ENCODE results near the gene ADAM30.

ADAM30 gene

DNA sequence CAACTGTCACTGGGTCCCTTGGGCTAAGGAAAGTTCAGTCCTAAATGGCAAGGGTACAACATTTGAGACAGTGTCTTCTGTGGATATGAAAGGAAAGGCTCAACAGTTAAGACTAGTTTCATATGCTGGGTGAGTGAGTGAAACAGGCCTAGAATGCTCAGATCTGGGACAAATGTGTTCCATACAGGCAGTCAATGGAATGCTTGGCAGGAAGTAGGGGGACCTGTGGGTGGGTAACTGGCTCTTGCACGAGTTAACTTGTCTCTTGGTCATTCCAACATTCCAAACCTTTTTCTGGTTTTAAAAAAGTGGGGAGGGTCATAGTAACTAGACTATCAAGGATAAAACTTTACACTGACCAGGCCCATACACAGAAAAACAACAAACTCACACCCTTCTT, 17.8 kb upstream of the ADAM30 start:
- DNase-seq, result no peak
- H3K4ac ChIP-seq (ENCODE audit: low read depth, low read length), result no peak overlapping the region
- H2BK5ac ChIP-seq (ENCODE audit: low read length), result no peak overlapping the region
- no peak overlapping the region for H3K56ac ChIP-seq (ENCODE audit: low read length)
- H4K8ac ChIP-seq (ENCODE audit: low read depth, low read length), result no peak overlapping the region
- no CpG with 5 or more reads among the region's 1 CpG for WGBS (ENCODE audit: extremely low coverage, insufficient coverage, low lambda C conversion rate)
- no peak overlapping the region for H2BK15ac ChIP-seq (replicated peaks; ENCODE audit: low read depth)
- H2AK5ac ChIP-seq (ENCODE audit: low read length), result no peak overlapping the region
- no peaks in the 10 kb centered on the region for H3K79me1 ChIP-seq (ENCODE audit: low read length)
- no peaks in the 10 kb centered on the region for H3K79me2 ChIP-seq (ENCODE audit: control insufficient read depth, insufficient read depth, low read length)
- H3K9ac ChIP-seq (ENCODE audit: low read length), result no peak overlapping the region
- H3K18ac ChIP-seq (ENCODE audit: low read length), result no peak overlapping the region
- peaks cover 5% of the 10 kb centered on the region for H3K36me3 ChIP-seq (ENCODE audit: control insufficient read depth, insufficient read depth, low read length)
- no peak overlapping the region for H3K23ac ChIP-seq (ENCODE audit: low read length)
- no peak overlapping the region for H4K5ac ChIP-seq (ENCODE audit: low read length)
- no peaks in the 10 kb centered on the region for H3K27me3 ChIP-seq (ENCODE audit: insufficient read depth, low read length, poor library complexity)
- peaks cover 2% of the 10 kb centered on the region for H3K4me1 ChIP-seq (ENCODE audit: control insufficient read depth, low read depth, low read length)
- H3K4me3 ChIP-seq (ENCODE audit: low read length), result no peak overlapping the region
- H3K4me2 ChIP-seq (ENCODE audit: low read length), result no peak overlapping the region
- no peak overlapping the region for H3K27ac ChIP-seq (ENCODE audit: low read depth, low read length)
- H2BK120ac ChIP-seq (ENCODE audit: low read depth, low read length), result no peak overlapping the region

DNA sequence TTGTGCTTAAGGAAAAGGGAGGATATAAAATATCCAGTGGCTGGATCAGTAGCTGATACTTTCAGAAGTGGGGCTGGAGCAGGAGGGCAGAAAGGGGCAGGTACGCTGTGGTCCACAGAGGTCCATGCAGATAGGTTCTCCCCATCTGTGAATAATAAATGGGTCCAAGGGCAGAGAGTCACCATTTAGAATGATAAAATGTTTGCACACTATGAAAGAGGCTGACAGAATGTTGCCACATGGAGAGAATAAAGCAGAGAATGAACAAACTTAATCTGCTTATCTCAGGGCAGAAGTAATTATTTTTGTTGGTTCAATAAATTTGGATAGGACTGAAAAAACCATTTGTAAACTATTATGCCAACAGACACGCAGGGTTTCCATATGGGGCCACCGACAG, 16.6 kb upstream of the ADAM30 start:
- H3K4me2 ChIP-seq (ENCODE audit: low read length), result no peak overlapping the region
- no peak overlapping the region for H2BK15ac ChIP-seq (replicated peaks; ENCODE audit: low read depth)
- no peak overlapping the region for H3K18ac ChIP-seq (ENCODE audit: low read length)
- no peaks in the 10 kb centered on the region for H3K27me3 ChIP-seq (ENCODE audit: insufficient read depth, low read length, poor library complexity)
- DNase-seq, result no peak
- no peak overlapping the region for H3K23ac ChIP-seq (ENCODE audit: low read length)
- no peak overlapping the region for H3K4me3 ChIP-seq (ENCODE audit: low read length)
- no peak overlapping the region for H3K4ac ChIP-seq (ENCODE audit: low read depth, low read length)
- WGBS (ENCODE audit: extremely low coverage, insufficient coverage, low lambda C conversion rate), result no CpG with 5 or more reads among the region's 3 CpGs
- no peak overlapping the region for H2BK120ac ChIP-seq (ENCODE audit: low read depth, low read length)
- no peak overlapping the region for H3K9ac ChIP-seq (ENCODE audit: low read length)
- no peak overlapping the region for H4K8ac ChIP-seq (ENCODE audit: low read depth, low read length)
- no peak overlapping the region for H3K27ac ChIP-seq (ENCODE audit: low read depth, low read length)
- no peaks in the 10 kb centered on the region for H3K79me1 ChIP-seq (ENCODE audit: low read length)
- H4K5ac ChIP-seq (ENCODE audit: low read length), result no peak overlapping the region
- peaks cover 5% of the 10 kb centered on the region for H3K36me3 ChIP-seq (ENCODE audit: control insufficient read depth, insufficient read depth, low read length)
- H3K56ac ChIP-seq (ENCODE audit: low read length), result no peak overlapping the region
- H3K79me2 ChIP-seq (ENCODE audit: control insufficient read depth, insufficient read depth, low read length), result no peaks in the 10 kb centered on the region
- no peak overlapping the region for H2BK5ac ChIP-seq (ENCODE audit: low read length)
- peaks cover 2% of the 10 kb centered on the region for H3K4me1 ChIP-seq (ENCODE audit: control insufficient read depth, low read depth, low read length)
- no peak overlapping the region for H2AK5ac ChIP-seq (ENCODE audit: low read length)

DNA sequence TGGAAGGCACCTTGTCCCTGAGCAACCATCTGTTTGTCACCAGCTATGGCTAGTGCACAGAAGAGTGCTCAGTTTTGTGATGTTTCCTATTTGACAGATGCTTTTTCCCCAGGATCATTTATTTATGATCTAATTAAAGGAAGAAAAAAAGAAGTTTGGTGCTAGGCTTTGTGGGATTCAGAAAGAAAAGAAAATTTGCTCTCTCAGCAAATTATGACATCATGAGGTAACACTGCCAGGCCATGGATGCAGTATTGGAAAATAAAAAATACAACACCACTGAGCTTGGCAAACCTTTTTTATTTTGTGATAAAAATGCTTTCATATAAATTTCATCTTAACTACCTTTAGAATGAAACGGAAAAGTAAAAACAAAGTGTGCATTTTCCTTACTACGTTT, 15.5 kb upstream of the ADAM30 start:
- Histone ChIP-seq H3K4me1 (ENCODE audit: control insufficient read depth, low read depth, low read length) (peaks cover 2% of the 10 kb centered on the region), H3K79me1 (ENCODE audit: low read length) (no peaks in the 10 kb centered on the region), H2BK5ac (ENCODE audit: low read length) (no peak overlapping the region), H4K5ac (ENCODE audit: low read length) (no peak overlapping the region), H3K4me2 (ENCODE audit: low read length) (no peak overlapping the region), H3K27ac (ENCODE audit: low read depth, low read length) (no peak overlapping the region), H2BK15ac (replicated peaks; ENCODE audit: low read depth) (no peak overlapping the region), H3K4me3 (ENCODE audit: low read length) (no peak overlapping the region), H3K36me3 (ENCODE audit: control insufficient read depth, insufficient read depth, low read length) (peaks cover 5% of the 10 kb centered on the region), H3K27me3 (ENCODE audit: insufficient read depth, low read length, poor library complexity) (no peaks in the 10 kb centered on the region), H2BK120ac (ENCODE audit: low read depth, low read length) (no peak overlapping the region), H3K9ac (ENCODE audit: low read length) (no peak overlapping the region), H3K4ac (ENCODE audit: low read depth, low read length) (no peak overlapping the region), H2AK5ac (ENCODE audit: low read length) (no peak overlapping the region), H3K56ac (ENCODE audit: low read length) (no peak overlapping the region), H3K23ac (ENCODE audit: low read length) (no peak overlapping the region), H3K79me2 (ENCODE audit: control insufficient read depth, insufficient read depth, low read length) (no peaks in the 10 kb centered on the region), H3K18ac (ENCODE audit: low read length) (no peak overlapping the region), H4K8ac (ENCODE audit: low read depth, low read length) (no peak overlapping the region)
- no CpG with 5 or more reads among the region's 2 CpGs for WGBS (ENCODE audit: extremely low coverage, insufficient coverage, low lambda C conversion rate)
- DNase-seq, result no peak

DNA sequence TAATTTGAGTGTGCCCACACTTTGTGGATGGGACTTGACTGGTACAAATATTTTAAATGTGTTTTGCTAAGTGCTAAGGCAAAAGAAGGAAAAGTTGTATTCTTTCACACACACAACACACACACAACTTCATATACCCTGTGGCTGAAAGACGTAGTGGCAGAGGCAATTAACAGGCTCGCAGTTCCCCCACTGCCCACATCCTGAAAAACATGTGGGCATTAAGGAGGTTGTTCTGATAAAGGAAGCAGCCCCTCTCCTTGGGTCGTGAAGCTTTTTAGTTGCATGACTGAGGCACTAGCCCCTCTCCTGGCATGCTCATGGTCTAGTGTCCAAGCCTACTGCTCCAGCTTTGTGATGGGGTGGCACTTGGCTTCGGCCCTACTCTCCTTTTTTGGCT, 14.3 kb upstream of the ADAM30 start:
- Histone ChIP-seq H2BK15ac (replicated peaks; ENCODE audit: low read depth) (no peak overlapping the region), H3K79me1 (ENCODE audit: low read length) (no peaks in the 10 kb centered on the region), H3K36me3 (ENCODE audit: control insufficient read depth, insufficient read depth, low read length) (peaks cover 2% of the 10 kb centered on the region), H3K79me2 (ENCODE audit: control insufficient read depth, insufficient read depth, low read length) (no peaks in the 10 kb centered on the region), H3K56ac (ENCODE audit: low read length) (no peak overlapping the region), H3K4me1 (ENCODE audit: control insufficient read depth, low read depth, low read length) (peaks cover 2% of the 10 kb centered on the region), H3K4me3 (ENCODE audit: low read length) (no peak overlapping the region), H3K27ac (ENCODE audit: low read depth, low read length) (no peak overlapping the region), H2BK120ac (ENCODE audit: low read depth, low read length) (no peak overlapping the region), H2AK5ac (ENCODE audit: low read length) (no peak overlapping the region), H4K8ac (ENCODE audit: low read depth, low read length) (no peak overlapping the region), H3K4ac (ENCODE audit: low read depth, low read length) (no peak overlapping the region), H3K27me3 (ENCODE audit: insufficient read depth, low read length, poor library complexity) (no peaks in the 10 kb centered on the region), H3K18ac (ENCODE audit: low read length) (no peak overlapping the region), H3K23ac (ENCODE audit: low read length) (no peak overlapping the region), H2BK5ac (ENCODE audit: low read length) (no peak overlapping the region), H3K4me2 (ENCODE audit: low read length) (no peak overlapping the region), H3K9ac (ENCODE audit: low read length) (no peak overlapping the region), H4K5ac (ENCODE audit: low read length) (no peak overlapping the region)
- no CpG with 5 or more reads among the region's 4 CpGs for WGBS (ENCODE audit: extremely low coverage, insufficient coverage, low lambda C conversion rate)
- DNase-seq, result no peak

DNA sequence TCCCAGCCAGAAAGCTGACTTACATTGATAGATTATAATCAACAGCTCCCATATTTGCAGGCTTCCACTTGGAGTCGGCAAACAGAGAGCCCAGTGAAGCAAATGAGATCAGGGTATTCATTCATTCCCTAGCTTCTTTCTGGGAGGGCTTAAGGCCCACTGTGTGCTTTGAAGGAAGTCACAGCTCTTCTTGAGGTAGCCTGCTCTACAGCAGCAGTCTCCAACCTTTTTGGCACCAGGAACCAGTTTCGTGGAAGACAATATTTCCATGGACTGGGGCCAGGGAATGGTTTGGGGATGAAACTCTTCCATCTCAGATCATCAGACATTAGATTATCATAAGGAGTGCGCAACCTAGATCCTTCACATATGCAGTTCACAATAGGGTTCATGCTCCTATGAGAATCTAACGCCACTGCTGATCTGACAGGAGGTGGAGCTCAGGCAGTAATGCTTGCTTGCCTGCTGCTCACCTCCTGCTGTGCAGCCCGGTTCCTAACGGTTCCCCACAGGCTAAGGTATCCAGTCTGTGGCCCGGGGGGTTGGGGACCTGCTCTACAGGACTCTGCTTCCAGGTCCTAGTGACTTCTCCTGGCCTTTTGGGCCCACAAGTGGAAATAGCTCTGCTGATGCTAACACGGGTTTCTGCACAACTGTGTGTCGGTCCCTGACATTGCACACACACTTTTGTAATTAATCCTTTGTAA, 13.7 kb upstream of the ADAM30 start:
- Histone ChIP-seq H3K79me2 (ENCODE audit: control insufficient read depth, insufficient read depth, low read length) (no peaks in the 10 kb centered on the region), H3K4me1 (ENCODE audit: control insufficient read depth, low read depth, low read length) (peaks cover 2% of the 10 kb centered on the region), H3K23ac (ENCODE audit: low read length) (no peak overlapping the region), H3K4me2 (ENCODE audit: low read length) (no peak overlapping the region), H3K27ac (ENCODE audit: low read depth, low read length) (no peak overlapping the region), H4K5ac (ENCODE audit: low read length) (no peak overlapping the region), H2BK15ac (replicated peaks; ENCODE audit: low read depth) (no peak overlapping the region), H2BK120ac (ENCODE audit: low read depth, low read length) (no peak overlapping the region), H3K4me3 (ENCODE audit: low read length) (no peak overlapping the region), H3K18ac (ENCODE audit: low read length) (no peak overlapping the region), H4K8ac (ENCODE audit: low read depth, low read length) (no peak overlapping the region), H2AK5ac (ENCODE audit: low read length) (no peak overlapping the region), H3K4ac (ENCODE audit: low read depth, low read length) (no peak overlapping the region), H3K27me3 (ENCODE audit: insufficient read depth, low read length, poor library complexity) (no peaks in the 10 kb centered on the region), H3K56ac (ENCODE audit: low read length) (no peak overlapping the region), H3K36me3 (ENCODE audit: control insufficient read depth, insufficient read depth, low read length) (no peaks in the 10 kb centered on the region), H3K9ac (ENCODE audit: low read length) (no peak overlapping the region), H2BK5ac (ENCODE audit: low read length) (no peak overlapping the region), H3K79me1 (ENCODE audit: low read length) (no peaks in the 10 kb centered on the region)
- no CpG with 5 or more reads among the region's 9 CpGs for WGBS (ENCODE audit: extremely low coverage, insufficient coverage, low lambda C conversion rate)
- peak; percentile 29 for DNase-seq

DNA sequence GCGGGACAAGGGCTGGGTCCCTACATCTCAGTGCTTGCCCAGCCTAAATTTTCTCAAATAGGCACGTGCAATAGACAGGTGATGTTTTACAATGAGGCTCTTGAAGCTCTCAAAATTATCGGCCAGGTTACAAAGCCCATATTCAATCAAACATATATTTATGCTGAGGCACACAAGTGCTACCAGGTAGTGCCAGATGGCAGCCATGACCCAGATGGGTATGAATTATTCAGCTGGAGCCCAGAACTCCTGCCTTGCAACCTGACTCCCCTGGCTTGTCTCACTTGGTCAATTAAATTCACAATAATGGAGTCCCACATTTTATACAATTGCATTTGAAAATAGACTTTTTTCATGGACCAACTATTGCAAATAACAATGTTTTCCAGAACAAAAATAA, 12.3 kb upstream of the ADAM30 start:
- no peak overlapping the region for H3K56ac ChIP-seq (ENCODE audit: low read length)
- WGBS (ENCODE audit: extremely low coverage, insufficient coverage, low lambda C conversion rate), result no CpG with 5 or more reads among the region's 3 CpGs

More for the DNA sequence above, 12.3 kb upstream of the ADAM30 start:
- Histone ChIP-seq H3K9ac (ENCODE audit: low read length) (no peak overlapping the region), H3K23ac (ENCODE audit: low read length) (no peak overlapping the region), H3K4ac (ENCODE audit: low read depth, low read length) (no peak overlapping the region), H3K18ac (ENCODE audit: low read length) (no peak overlapping the region), H2BK15ac (replicated peaks; ENCODE audit: low read depth) (no peak overlapping the region), H3K4me3 (ENCODE audit: low read length) (no peak overlapping the region), H3K27ac (ENCODE audit: low read depth, low read length) (no peak overlapping the region), H3K79me1 (ENCODE audit: low read length) (no peaks in the 10 kb centered on the region), H3K27me3 (ENCODE audit: insufficient read depth, low read length, poor library complexity) (no peaks in the 10 kb centered on the region), H2BK5ac (ENCODE audit: low read length) (no peak overlapping the region), H2BK120ac (ENCODE audit: low read depth, low read length) (no peak overlapping the region), H4K8ac (ENCODE audit: low read depth, low read length) (no peak overlapping the region), H4K5ac (ENCODE audit: low read length) (no peak overlapping the region), H3K79me2 (ENCODE audit: control insufficient read depth, insufficient read depth, low read length) (no peaks in the 10 kb centered on the region), H3K4me2 (ENCODE audit: low read length) (no peak overlapping the region), H2AK5ac (ENCODE audit: low read length) (no peak overlapping the region), H3K4me1 (ENCODE audit: control insufficient read depth, low read depth, low read length) (peaks cover 2% of the 10 kb centered on the region), H3K36me3 (ENCODE audit: control insufficient read depth, insufficient read depth, low read length) (no peaks in the 10 kb centered on the region)
- DNase-seq, result no peak
